Stimulated activated CD4-positive, alpha-beta T cell treated with anti-CD3 and anti-CD28 coated beads, Interleukin-4, amount 100 ng/mL, for 1 hour (primary cell): ENCODE results near the gene ADAMTSL5.
"Not testable (repeated sequence)": the region's sequence is repeated elsewhere in the genome, so short reads cannot be mapped to it uniquely, and the experiment has no call there.

Source experiments
- DNase-seq: peaks from one replicate; pipeline ENCODE4 v3.0.0-alpha.2; 2020

The ADAMTSL5 gene

DNA sequence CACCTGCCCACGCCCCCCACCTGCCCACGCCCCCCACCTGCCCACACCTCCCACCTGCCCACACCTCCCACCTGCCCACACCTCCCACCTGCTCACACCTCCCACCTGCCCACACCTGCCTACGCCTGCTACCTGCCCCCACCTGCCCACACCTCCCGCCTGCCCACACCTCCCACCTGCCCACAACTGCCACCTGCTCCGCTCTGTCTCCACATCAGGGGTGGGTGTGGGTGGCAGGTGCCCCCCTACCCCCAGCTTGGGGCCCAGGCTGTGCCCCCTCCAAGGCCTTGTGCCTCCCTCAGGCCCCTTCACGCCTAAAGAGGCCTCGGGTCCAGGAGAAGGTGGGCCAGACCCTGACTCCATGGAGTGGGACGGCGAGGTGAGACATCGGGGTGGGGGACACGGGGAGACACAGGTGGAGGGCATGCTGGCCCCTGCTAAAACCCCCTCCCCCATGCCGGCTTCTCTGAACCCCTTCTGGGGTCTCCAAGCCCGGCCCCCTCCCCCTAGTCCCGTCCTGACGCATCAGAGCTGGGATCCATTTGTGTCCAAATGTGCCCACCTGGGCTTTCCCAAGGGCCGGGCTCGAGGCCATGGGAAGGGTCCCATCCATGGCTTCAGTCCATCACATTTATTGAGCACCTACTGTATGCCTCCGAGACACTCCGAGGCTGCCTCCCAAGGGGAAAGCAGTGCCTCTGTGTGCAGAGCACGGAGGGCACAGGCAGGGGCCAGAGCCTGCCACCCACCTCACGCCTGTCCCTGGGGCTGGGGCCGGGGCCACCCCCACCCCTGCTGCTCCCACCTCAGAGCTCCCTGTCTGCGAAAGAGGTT, 16.0 kb upstream of the ADAMTSL5 start:
- DNase-seq, result no peak

- DNase-seq, result no peak
These were observed 15.0 kb upstream of the ADAMTSL5 start for GRCh38 chr19:1527650-1528309.

DNA sequence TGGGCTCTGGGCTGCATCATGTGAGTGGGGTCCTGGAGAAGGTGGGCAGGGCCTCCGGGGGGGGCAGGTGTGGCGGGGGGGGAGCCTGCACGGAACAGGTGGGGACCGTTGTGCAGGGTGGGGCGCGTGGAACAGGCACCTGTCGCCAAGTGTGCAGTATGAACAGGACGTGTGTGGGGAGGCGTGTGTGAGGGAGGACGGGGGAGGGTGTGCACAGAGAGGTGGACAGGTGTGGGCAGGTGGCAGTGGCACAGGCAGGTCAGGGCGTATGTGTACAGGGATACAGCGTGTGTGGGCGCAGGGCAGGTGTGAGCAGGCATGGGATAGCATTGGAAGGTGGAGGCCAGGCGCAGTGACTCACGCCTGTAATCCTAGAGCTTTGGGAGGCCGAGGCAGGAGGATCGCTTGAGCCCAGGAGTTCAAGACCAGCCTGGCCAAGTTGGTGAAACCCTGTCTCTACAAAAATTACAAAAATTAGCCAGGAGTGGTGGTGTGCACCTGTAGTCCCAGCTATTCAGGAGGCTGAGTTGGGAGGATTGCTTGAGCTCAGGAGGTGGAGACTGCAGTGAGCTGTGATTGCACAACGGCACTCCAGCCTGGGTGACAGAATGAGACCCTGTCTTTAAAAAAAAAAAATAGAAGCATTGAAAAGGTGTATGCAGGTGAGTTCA, 14.3 kb upstream of the ADAMTSL5 start:
- DNase-seq, result no peak

- no peak for DNase-seq
These were observed 13.4 kb upstream of the ADAMTSL5 start for GRCh38 chr19:1526066-1526778.

- DNase-seq, result no peak
These were observed 12.5 kb upstream of the ADAMTSL5 start for GRCh38 chr19:1525343-1525742.

GRCh38 chr19:1524972-1525325, 12.1 kb upstream of the ADAMTSL5 start:
- DNase-seq, result no peak

- no peak for DNase-seq
These were observed 11.6 kb upstream of the ADAMTSL5 start for GRCh38 chr19:1524287-1524971.

DNA sequence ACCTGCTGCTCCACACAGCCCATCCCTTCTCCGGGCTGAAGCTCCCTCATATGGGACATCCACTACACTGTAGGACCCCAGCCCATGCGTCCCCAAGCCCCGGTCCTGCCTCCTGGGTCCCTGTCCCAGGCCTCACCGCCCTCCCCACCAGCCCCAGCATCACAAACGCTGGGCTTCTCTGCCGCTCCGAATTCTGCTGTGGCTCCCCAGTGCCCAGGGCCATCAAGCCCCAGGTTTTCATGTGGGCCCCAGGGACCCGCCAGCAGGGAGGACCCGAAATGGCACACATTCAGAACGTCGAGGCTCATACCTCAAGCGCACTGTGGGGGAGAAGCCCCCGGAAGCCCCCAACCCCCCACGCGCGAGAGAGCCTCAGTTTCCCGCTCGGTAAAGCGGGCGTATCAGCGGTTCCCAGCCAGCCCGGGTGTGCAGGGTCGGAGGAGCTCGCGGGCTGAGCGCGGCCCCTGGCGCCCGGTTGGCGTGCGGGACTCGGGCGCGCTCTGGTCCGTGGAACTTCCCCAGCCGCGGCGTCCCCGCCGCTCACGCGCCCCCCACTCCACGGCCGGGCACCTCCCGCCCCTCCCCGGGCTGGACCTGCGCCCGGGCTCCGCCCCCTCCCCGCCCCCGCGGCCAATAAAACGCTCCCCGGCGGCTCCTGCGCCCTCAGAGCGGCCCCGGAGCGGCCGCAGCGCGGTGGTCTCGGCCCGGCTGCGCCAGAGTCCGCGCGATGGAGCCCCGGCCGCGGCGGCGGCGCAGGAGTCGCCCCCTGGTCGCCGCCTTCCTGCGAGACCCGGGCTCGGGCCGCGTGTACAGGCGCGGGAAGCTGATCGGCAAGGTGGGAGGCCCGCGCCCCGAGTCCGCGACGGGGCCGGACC, 10.8 kb upstream of the ADAMTSL5 start, which contains the start of gene PLK5:
TSS of gene PLK5 (plus strand) at position 666 of the 875 bp plus-strand sequence. CDS start 2,920 bp downstream, outside the sequence.
- DNase-seq, result no peak

GRCh38 chr19:1522838-1523237, 10.0 kb upstream of the ADAMTSL5 start:
- DNase-seq, result no peak

- no peak for DNase-seq
These were observed 9.2 kb upstream of the ADAMTSL5 start for GRCh38 chr19:1522061-1522460.

DNA sequence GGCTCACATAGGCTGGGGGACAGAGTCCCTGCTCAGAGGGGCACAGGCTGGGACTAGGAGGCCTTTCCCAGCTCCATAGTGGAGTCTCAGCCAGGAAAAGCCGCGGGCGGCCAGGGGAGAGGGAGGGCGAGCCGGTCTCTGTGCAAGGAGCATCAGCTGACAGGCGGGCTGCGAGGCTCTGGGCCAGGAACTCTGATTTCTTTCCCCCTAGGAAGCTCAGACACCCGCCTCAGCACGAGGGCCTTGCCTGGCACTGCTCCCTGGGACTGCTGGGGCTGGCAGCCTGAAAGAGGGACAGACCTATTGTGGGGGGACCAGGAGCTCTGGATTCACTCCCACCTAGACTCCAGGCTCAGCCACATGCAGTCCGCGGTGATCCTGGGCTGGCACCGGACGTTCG, 8.8 kb upstream of the ADAMTSL5 start:
- no peak for DNase-seq

- DNase-seq, result no peak
These were observed 7.5 kb upstream of the ADAMTSL5 start for GRCh38 chr19:1520203-1520780.

GRCh38 chr19:1519802-1520201, 7.0 kb upstream of the ADAMTSL5 start:
- not testable (repeated sequence) for DNase-seq

- no peak for DNase-seq
These were observed 5.7 kb upstream of the ADAMTSL5 start for GRCh38 chr19:1518471-1518870.

GRCh38 chr19:1516395-1516753, 3.6 kb upstream of the ADAMTSL5 start:
- DNase-seq, result no peak

- no peak for DNase-seq
These were observed 2.3 kb upstream of the ADAMTSL5 start for GRCh38 chr19:1514986-1515721.

DNA sequence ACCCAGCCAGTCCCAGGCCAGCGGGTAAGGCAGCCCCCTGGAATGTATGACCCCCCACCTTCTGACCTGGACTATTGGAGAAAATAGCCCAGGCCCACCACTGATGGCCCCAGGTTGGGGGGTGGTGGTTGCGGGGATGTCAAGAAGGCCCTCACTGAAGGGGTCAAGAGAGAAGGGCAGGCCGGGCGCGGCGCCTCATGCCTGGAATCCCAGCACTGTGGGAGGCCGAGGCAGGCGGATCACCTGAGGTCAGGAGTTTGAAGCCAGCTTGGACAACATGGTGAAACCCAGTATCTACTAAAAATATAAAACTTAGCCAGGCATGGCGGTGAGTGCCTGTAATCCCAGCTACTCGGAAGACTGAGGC, 1.5 kb upstream of the ADAMTSL5 start:
- no peak for DNase-seq

GRCh38 chr19:1513499-1514294, 878 bp upstream of the ADAMTSL5 start:
- peak; percentile 71 for DNase-seq
